22Rv1 (cell line): Measurements from ENCODE around the gene ZNF695.
"Not testable (repeated sequence)": the region's sequence is repeated elsewhere in the genome, so short reads cannot be mapped to it uniquely, and the experiment has no call there.

Experiments used
- H3K27ac ChIP-seq: fragments of 450-650 bp; 2 replicates; pipeline ENCODE4 v1.5.1; 2017
- CTCF ChIP-seq: fragments of 450-650 bp; IDR thresholded peaks from 2 replicates; pipeline ENCODE4 v1.5.1; 2017; ENCODE audit warnings: mild to moderate bottlenecking
- ZFX ChIP-seq: fragments of 450-650 bp; IDR thresholded peaks from 2 replicates; pipeline ENCODE4 v1.6.1; 2017; ENCODE audit warnings: antibody characterized with exemption, borderline replicate concordance

The ZNF695 gene

GRCh38 chr1:247037511-247038320, 29.9 kb upstream of the ZNF695 start:
- H3K27ac ChIP-seq = no peak overlapping the region
- TF ChIP-seq ZFX (no peak), CTCF (no peak)

GRCh38 chr1:247032306-247032705, 24.4 kb upstream of the ZNF695 start:
- not testable (repeated sequence) for H3K27ac ChIP-seq

- not testable (repeated sequence) for H3K27ac ChIP-seq
These were observed 16.8 kb upstream of the ZNF695 start for GRCh38 chr1:247024658-247025057.

GRCh38 chr1:247013391-247013790, 5.5 kb upstream of the ZNF695 start:
- H3K27ac ChIP-seq = no peak overlapping the region
- TF ChIP-seq ZFX = no peak
- no peak for TF ChIP-seq CTCF

GRCh38 chr1:247008406-247008799, 546 bp upstream of the ZNF695 start:
- TF ChIP-seq ZFX (no peak), CTCF (no peak)

GRCh38 chr1:247004081-247004480, 3.8 kb downstream of the ZNF695 start:
- not testable (repeated sequence) for H3K27ac ChIP-seq

More at GRCh38 chr1:247008406-247008799, 546 bp upstream of the ZNF695 start:
- H3K27ac ChIP-seq = peak overlapping the region; percentile 67; the same call in 1 of the 2 replicates

- H3K27ac ChIP-seq = no peak overlapping the region
- no peak for TF ChIP-seq CTCF
- TF ChIP-seq ZFX = no peak
These were observed 18.0 kb downstream of the ZNF695 start for GRCh38 chr1:246989901-246990300.

- H3K27ac ChIP-seq = no peak overlapping the region
- TF ChIP-seq ZFX (no peak), CTCF (no peak)
These were observed 19.5 kb downstream of the ZNF695 start for GRCh38 chr1:246988316-246988715.

- no peak overlapping the region for H3K27ac ChIP-seq
- no peak for TF ChIP-seq ZFX
- TF ChIP-seq CTCF = no peak
These were observed 20.7 kb downstream of the ZNF695 start for GRCh38 chr1:246987083-246987690.
